Measurements from ENCODE around the gene ASXL1.

Gene ASXL1

GRCh38 chr20:32444474-32445220 is 86.5 kb downstream of the ASXL1 start:
- TF ChIP-seq CTCF (conservative IDR thresholded peaks at IDR 0.05) = no peak
- H3K27ac ChIP-seq = peak overlapping the region; percentile 15; the same call in 1 of the 2 replicates

- no peak for TF ChIP-seq CTCF (conservative IDR thresholded peaks at IDR 0.05)
- H3K27ac ChIP-seq = peak overlapping the region; percentile 15; the same call in 1 of the 2 replicates
These were observed 87.6 kb downstream of the ASXL1 start for GRCh38 chr20:32445539-32446273.

- no peak overlapping the region; the same call in 1 of the 2 replicates for H3K27ac ChIP-seq
- TF ChIP-seq CTCF (conservative IDR thresholded peaks at IDR 0.05) = no peak
These were observed 88.4 kb downstream of the ASXL1 start for GRCh38 chr20:32446301-32447100.

GRCh38 chr20:32447136-32448027 is 89.3 kb downstream of the ASXL1 start:
- 0 out of 2 replicates have a peak overlapping the region, but pooled peaks have one; percentile 2 for H3K27ac ChIP-seq
- TF ChIP-seq CTCF (conservative IDR thresholded peaks at IDR 0.05) = no peak

GRCh38 chr20:32448306-32449056 is 90.3 kb downstream of the ASXL1 start:
- TF ChIP-seq CTCF (conservative IDR thresholded peaks at IDR 0.05) = no peak
- H3K27ac ChIP-seq = peak overlapping the region; percentile 2; the same call in 1 of the 2 replicates

Data from VCaP (cell line).